Transverse colon (tissue), 4 donors: Measurements from ENCODE around the gene ACOX2. TPM values are rescaled to one million over a fixed set of nuclear protein-coding genes. Genes with fewer than 3 reads are reported as not detected.

Experiments used
- DNase-seq: peaks from one replicate; pipeline ENCODE4 v3.0.0-alpha.2; 2019
- H3K27ac ChIP-seq, 4 donors: fragments of 200-600 bp; sonication (generic); 2 replicates each; pipeline ENCODE4 v1.5.1; 2016 to 2018; ENCODE audit warnings: inconsistent platforms in 4 of 4
- H3K27me3 ChIP-seq: fragments of 200-600 bp; sonication (generic); 2 replicates; pipeline ENCODE4 v1.5.1; 2017; ENCODE audit warnings: inconsistent platforms
- H3K36me3 ChIP-seq, 4 donors: fragments of 200-600 bp; sonication (generic); 2 replicates each; pipeline ENCODE4 v1.5.1; 2017 to 2019; ENCODE audit warnings: inconsistent platforms in 4 of 4
- H3K4me1 ChIP-seq, 4 donors: fragments of 200-600 bp; sonication (generic); 2 replicates each; pipeline ENCODE4 v1.5.1; 2017 to 2020; ENCODE audit warnings: inconsistent platforms in 4 of 4
- H3K4me3 ChIP-seq, 4 donors: fragments of 200-600 bp; sonication (generic); 1 replicate in 1 of 4; 2 replicates in 3 of 4; pipeline versions ENCODE4 v1.5.1 to v1.6.1; 2017 to 2019; ENCODE audit warnings: inconsistent platforms in 4 of 4
- H3K9me3 ChIP-seq, 2 donors: fragments of 200-600 bp; sonication (generic); 2 replicates each; pipeline ENCODE4 v1.5.1; 2017 to 2019; ENCODE audit warnings: inconsistent platforms in 2 of 2
- CTCF ChIP-seq, 5 experiments: fragments of 200-600 bp in 3 of 5; fragments of 450-650 bp in 2 of 5; sonication (generic) in 3 of 5; IDR thresholded peaks; 1 replicate in 2 of 5; 2 replicates in 3 of 5; pipeline ENCODE4 v1.5.1; 2016 to 2017; ENCODE audit warnings: antibody characterized with exemption in 5 of 5, inconsistent platforms in 3 of 5, mild to moderate bottlenecking in 2 of 5, moderate library complexity in 1 of 5
- EP300 ChIP-seq: sonication (generic); formaldehyde crosslinking; IDR thresholded peaks from one replicate; pipeline ENCODE4 v1.6.1; 2017; ENCODE audit warnings: antibody characterized with exemption, low read depth
- POLR2A ChIP-seq: fragments of 450-650 bp; IDR thresholded peaks from one replicate; pipeline ENCODE4 v1.6.1; 2016; ENCODE audit warnings: antibody characterized with exemption, mild to moderate bottlenecking, moderate library complexity
- POLR2AphosphoS5 ChIP-seq, 3 donors: sonication (generic); formaldehyde crosslinking; IDR thresholded peaks; one replicate each; pipeline ENCODE4 v1.6.1; 2016; ENCODE audit warnings: antibody characterized with exemption in 3 of 3
- WGBS, 2 donors: methylation state at CpG; one replicate each; pipeline ENCODE4 v1.1.5; 2018; ENCODE audit warnings: low coverage in 1 of 2; 5-methylcytosine and 5-hydroxymethylcytosine counted together
- in situ Hi-C, 4 donors: fragments of 200-750 bp; cut with MboI; loops; one replicate each; pipeline versions ENCODE4 v1.15.0 to v1.15.1; 2017; ENCODE audit warnings: low sequenced_read_pairs in 3 of 4, low pct_ligation_motif_present in 1 of 4, low pct_unique_long_range_greater_than_20kb in 1 of 4
- intact Hi-C: fragments of 100-400 bp; cut with DNase I; formaldehyde crosslinking; loops from one replicate; pipeline ENCODE4 v1.15.1; 2023; ENCODE audit warnings: low total_unique reads
- total RNA-seq, 4 donors: library from RNA; depleted of rRNA; stranded (reverse); fragments of >200 nt; gene quantifications; one replicate each; pipeline ENCODE4 v1.1.0, GENCODE V29; 2016

ACOX2 gene
- total RNA-seq, 4 donors from 2014 or later: 28.3 to 125 (median 37.9) TPM

GRCh38 chr3:58492494-58492905 is 44.5 kb downstream of the ACOX2 start:
- in situ Hi-C loops: loop anchor here in 1 of 4 donors (10.0 kb wide), 1 partner anchor 158 kb away; the partner anchor contains the start of gene PXK
- no peaks in the 10 kb centered on the region for H3K36me3 ChIP-seq
- TF ChIP-seq POLR2AphosphoS5 (IDR thresholded peaks at IDR 0.05) (no peak), CTCF (IDR thresholded peaks at IDR 0.05) (no peak), POLR2A (no peak), EP300 (no peak)
- DNase-seq: no peak
- H3K4me3 ChIP-seq: peak overlapping the region; percentile 76 to 99 (median 89)
- intact Hi-C loops: loop anchor here (2.0 kb wide), 1 partner anchor 160 kb away; the partner anchor contains the start of gene PXK
- no peaks in the 10 kb centered on the region for H3K27me3 ChIP-seq
- H3K4me1 ChIP-seq: peaks cover 16 to 49% (median 27%) of the 10 kb centered on the region in 4 donors
- no peaks in the 10 kb centered on the region for H3K9me3 ChIP-seq
- WGBS, 2 donors: 2 to 4% methylated on average over 4 to 15 of the region's 15 CpGs
- H3K27ac ChIP-seq: peak overlapping the region; percentile 86 to 90 (median 87)

GRCh38 chr3:58491506-58492402 is 45.2 kb downstream of the ACOX2 start, which contains the start of gene KCTD6:
KCTD6 (plus strand) TSS chr3:58492096; CDS start chr3:58498756, 6,660 bp downstream.
- WGBS, 2 donors: 0 to 2% methylated on average over 1 to 13 of the region's 104 CpGs

GRCh38 chr3:58490860-58491501 is 46.0 kb downstream of the ACOX2 start:
- Histone ChIP-seq H3K9me3 (no peaks in the 10 kb centered on the region), H3K4me1 (peaks cover 16 to 37% (median 26%) of the 10 kb centered on the region in 4 donors), H3K27ac (peak overlapping the region; percentile 65 to 85 (median 78)), H3K27me3 (no peaks in the 10 kb centered on the region), H3K4me3 (peak overlapping the region in 3 of 4 donors; percentile 26 to 95 (median 53)), H3K36me3 (no peaks in the 10 kb centered on the region)
- no peak for DNase-seq
- in situ Hi-C loops (loop anchor here in 1 of 4 donors (10.0 kb wide), 1 partner anchor 156 kb away; the partner anchor contains the start of gene PXK), intact Hi-C loops (loop anchor here (1.0 kb wide), 1 partner anchor 92 kb away; no protein-coding TSS in a partner anchor)
- WGBS, 2 donors: 77 to 80% methylated on average over 1 to 18 of the region's 19 CpGs
- TF ChIP-seq CTCF (IDR thresholded peaks at IDR 0.05): no peak
- no peak for TF ChIP-seq POLR2A
- TF ChIP-seq EP300: no peak
- TF ChIP-seq POLR2AphosphoS5 (IDR thresholded peaks at IDR 0.05): no peak

More at GRCh38 chr3:58491506-58492402, 45.2 kb downstream of the ACOX2 start, which contains the start of gene KCTD6:
- in situ Hi-C loops: loop anchor here in 1 of 4 donors (10.0 kb wide), 1 partner anchor 157 kb away; the partner anchor contains the start of gene PXK
- Histone ChIP-seq H3K4me3 (peak within 1 kb of the TSS; percentile 76 to 99 (median 89)), H3K27ac (peak within 1 kb of the TSS; percentile 86 to 90 (median 87)), H3K4me1 (peaks cover 16 to 42% (median 26%) of the 10 kb centered on the region in 4 donors), H3K9me3 (no peaks in the 10 kb centered on the region), H3K36me3 (no peaks in the 10 kb centered on the region), H3K27me3 (no peaks in the 10 kb centered on the region)
- TF ChIP-seq POLR2AphosphoS5 (IDR thresholded peaks at IDR 0.05): peak in 2 of 3 donors; percentile 18 to 48
- no peak for TF ChIP-seq POLR2A
- no peak for TF ChIP-seq EP300
- peak in 4 of 5 experiments; percentile 60 to 76 (median 63) for TF ChIP-seq CTCF (IDR thresholded peaks at IDR 0.05)
- peak; percentile 95 for DNase-seq
- intact Hi-C loops: loop anchor here (1.0 to 2.0 kb wide), 2 partner anchors 92 to 159 kb away; partner anchors contain the start of gene PXK
